ENCODE data around the gene ZNF282. TPM values are rescaled to one million over a fixed set of nuclear protein-coding genes. Genes with fewer than 3 reads are reported as not detected.

The ZNF282 gene
- total RNA-seq (2014; rRNA removed; shearing (Covaris generic); ENCODE audit: low replicate concordance) = 18.1 and 20.2 TPM in 2 replicates

GRCh38 chr7:149195180-149196150, at the start of gene ZNF282:
Gene ZNF282, plus strand, starts transcription at chr7:149195546. Its CDS starts 44 bp downstream, at chr7:149195590.
- in situ Hi-C loops (cut with HindIII; ENCODE audit: low pct_unique_long_range_greater_than_20kb, low sequenced_read_pairs) = no loop called here
- DNase-seq (ENCODE audit: low read depth) = peak; percentile 92

DNA sequence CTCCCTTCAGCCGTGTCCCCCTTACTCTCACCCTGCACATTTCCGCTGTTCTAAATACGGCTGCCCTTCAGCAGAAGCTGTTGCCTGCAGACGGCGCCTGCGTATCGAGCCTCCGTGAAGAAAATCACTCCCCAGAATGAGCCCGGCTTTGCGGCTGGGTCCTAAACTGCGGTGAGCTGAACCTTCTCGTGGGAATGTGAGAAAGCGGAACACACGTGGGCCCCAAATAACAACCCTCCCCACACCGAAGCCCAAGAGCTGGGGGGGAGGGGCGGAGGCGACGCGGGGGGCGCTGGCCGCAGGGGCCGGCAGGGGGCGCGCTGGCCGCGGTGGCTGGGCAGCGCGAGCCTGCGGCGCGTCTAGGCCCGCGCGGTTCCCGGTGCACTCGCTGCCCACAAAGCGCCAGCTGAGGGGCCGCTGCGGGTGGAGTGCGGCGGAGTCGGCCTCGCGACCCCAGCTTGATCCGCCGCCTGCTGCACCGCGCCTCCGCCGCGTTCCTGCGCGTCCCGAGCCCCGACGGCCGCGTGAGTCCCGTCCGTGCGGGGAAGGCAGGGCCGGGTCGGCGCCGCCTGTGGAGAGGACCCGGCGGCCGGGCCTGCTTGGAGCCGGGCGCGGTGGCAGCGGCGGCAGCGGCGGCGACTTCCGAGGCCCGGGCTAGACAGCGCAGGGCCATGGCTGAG, 48.1 kb upstream of the ZNF282 start, which contains the start of gene ZNF398:
ZNF398 (plus strand) TSS at position 382 of the 680 bp plus-strand sequence; CDS start at position 672, 290 bp downstream.
- in situ Hi-C loops (cut with HindIII; ENCODE audit: low pct_unique_long_range_greater_than_20kb, low sequenced_read_pairs) = no loop called here
- peak; percentile 75 for DNase-seq (ENCODE audit: low read depth)

DNA sequence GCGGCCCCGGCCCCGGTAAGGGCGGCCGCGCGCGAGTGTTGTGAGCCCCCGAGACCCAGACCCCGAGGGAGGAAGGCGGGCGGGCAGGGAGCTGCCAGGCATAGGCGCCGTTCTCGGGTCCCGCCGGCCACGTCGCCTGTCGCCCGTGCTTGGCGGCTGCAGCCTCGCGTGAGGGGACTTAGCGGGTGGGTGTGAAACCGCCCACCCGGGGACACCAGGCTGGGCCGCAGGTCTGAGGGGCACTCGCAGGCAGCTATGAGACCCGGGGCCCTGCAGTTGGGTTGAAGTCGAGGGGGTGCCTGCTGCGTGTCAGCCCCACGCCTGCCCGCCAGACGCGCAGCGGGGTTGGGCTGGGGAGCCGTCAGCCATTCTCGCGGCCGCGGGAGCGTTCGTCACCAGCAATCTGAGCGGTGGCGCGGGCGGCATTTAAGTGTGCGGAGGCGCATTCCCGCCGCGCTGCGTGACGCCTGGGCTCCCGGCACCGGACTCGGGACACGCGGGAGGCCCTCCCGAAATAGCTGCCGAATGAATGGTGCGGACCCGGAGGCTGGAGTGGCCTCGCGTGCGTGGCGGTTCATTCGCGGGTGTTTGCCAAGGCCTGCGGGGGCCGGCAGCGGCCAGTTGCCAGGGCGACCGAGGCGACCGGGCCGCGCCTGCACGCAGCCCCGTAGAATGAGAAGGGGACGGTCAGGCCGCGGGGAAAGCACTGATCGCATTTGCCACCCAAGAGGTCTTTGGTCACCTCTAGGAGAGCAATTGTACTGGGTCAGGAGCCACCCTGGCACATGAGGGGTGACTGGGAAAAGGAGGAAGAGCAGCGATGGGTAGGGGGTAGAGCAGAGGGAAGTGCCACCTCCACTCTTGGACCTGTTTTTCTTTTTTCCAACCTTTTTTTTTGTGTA, 47.3 kb upstream of the ZNF282 start:
- peak; percentile 52 for DNase-seq (ENCODE audit: low read depth)
- in situ Hi-C loops (cut with HindIII; ENCODE audit: low pct_unique_long_range_greater_than_20kb, low sequenced_read_pairs) = no loop called here

DNA sequence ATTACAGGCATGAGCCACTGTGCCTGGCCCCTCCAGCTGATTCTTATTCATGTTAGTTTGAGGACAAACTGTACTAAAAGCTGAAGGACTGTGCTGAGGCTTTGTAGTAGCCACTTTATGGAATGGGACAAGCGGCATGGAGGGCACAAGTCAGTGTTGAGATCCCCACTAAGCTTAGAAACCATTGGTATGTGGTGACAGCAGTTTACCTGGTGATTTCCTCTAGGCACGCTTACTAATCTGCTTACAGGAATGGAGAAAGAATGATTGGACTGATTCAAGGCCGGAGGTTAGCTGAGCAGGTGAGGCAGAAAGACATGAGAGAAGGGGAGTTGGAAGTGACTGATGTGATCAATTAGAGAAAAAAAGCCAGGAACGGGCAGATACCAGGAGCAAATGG, 44.4 kb upstream of the ZNF282 start:
- in situ Hi-C loops (cut with HindIII; ENCODE audit: low pct_unique_long_range_greater_than_20kb, low sequenced_read_pairs) = no loop called here
- no peak for DNase-seq (ENCODE audit: low read depth)

DNA sequence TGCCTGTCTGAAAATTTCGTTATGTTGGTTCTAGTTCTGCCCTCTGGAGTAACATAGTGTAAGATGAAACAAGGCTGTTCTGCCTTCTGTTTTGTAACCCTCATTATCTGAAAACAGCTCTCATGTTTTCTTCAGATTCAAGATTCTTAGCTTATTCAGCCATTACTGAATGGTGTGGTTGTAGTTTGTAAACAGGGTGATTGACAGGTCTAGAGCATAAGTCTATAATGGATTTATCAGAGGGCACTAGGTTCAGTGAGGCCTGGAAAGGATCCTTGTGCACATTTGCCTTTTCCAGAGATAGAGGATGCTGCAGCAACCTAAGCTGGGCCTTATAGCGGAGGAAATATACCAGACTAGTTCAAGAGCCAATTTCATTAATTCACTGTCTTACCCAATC, 42.0 kb upstream of the ZNF282 start:
- DNase-seq (ENCODE audit: low read depth) = no peak
- in situ Hi-C loops (cut with HindIII; ENCODE audit: low pct_unique_long_range_greater_than_20kb, low sequenced_read_pairs) = no loop called here

DNA sequence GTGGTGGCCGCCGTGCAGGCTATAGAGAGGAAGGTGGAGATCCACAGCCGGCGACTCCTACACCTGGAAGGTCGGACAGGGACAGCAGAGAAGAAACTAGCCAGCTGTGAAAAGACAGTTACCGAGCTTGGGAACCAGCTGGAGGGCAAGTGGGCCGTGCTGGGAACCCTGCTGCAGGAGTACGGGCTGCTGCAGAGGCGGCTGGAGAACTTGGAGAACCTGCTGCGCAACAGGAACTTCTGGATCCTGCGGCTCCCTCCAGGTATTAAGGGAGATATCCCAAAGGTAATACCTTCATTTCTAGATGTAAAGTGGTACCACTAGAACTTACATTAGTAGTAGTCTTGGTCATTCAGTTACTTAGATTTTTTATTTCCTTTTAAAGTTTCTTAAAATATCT, 41.3 kb upstream of the ZNF282 start:
- DNase-seq (ENCODE audit: low read depth) = no peak
- in situ Hi-C loops (cut with HindIII; ENCODE audit: low pct_unique_long_range_greater_than_20kb, low sequenced_read_pairs) = no loop called here

DNA sequence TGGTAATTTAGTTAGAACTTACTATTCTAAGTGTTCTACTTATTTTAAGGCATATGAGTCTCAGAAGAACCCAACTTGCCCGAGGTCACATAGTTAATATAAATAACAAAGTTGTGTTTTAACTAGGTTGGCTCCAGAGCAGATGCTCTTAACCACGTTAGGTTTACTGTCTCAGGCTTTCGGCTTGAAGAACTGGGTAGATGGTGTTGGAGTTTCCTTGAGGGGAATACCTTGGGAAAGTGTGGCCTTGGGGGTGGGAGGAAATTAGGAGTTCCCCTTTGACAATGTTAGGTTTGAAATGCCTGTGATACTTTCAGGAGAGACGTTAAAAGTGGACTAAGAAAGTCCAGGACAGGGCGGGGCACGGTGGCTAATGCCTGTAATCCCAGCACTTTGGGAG, 38.4 kb upstream of the ZNF282 start:
- in situ Hi-C loops (cut with HindIII; ENCODE audit: low pct_unique_long_range_greater_than_20kb, low sequenced_read_pairs) = no loop called here
- no peak for DNase-seq (ENCODE audit: low read depth)

DNA sequence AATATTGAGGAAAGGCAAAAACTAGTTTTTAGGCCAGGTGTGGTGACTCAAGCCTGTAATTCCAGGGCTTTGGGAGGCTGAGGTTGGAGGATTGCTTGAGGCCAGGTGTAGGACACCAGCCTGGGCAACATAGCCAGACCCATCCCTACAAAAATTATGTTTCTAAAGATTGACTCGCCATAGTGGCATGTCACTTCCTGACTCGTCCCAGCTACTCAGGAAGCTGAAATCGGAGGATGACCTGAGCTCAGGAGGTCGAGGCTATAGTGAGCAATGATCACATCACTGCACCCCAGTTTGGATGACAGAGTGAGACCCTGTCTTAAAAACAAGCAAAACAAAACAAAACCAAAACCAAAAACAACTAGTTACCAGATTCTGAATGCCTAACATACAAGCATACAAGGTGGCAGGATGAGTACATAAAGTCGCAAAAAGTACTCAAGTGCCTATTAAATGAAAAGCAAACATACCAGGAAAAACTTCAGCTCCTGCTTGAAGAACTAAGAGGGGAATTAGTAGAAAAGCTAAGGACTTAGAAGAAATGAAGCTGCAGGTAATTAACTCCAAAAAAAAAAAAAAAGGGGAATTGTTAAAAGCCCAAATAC, 34.0 kb upstream of the ZNF282 start:
- in situ Hi-C loops (cut with HindIII; ENCODE audit: low pct_unique_long_range_greater_than_20kb, low sequenced_read_pairs) = no loop called here

GRCh38 chr7:149166142-149166541, 29.2 kb upstream of the ZNF282 start:
- in situ Hi-C loops (cut with HindIII; ENCODE audit: low pct_unique_long_range_greater_than_20kb, low sequenced_read_pairs) = no loop called here

More for the DNA sequence above, 34.0 kb upstream of the ZNF282 start:
- no peak for DNase-seq (ENCODE audit: low read depth)

GRCh38 chr7:149166630-149167352, 28.6 kb upstream of the ZNF282 start:
- in situ Hi-C loops (cut with HindIII; ENCODE audit: low pct_unique_long_range_greater_than_20kb, low sequenced_read_pairs) = no loop called here
- no peak for DNase-seq (ENCODE audit: low read depth)

More at GRCh38 chr7:149166142-149166541, 29.2 kb upstream of the ZNF282 start:
- no peak for DNase-seq (ENCODE audit: low read depth)

DNA sequence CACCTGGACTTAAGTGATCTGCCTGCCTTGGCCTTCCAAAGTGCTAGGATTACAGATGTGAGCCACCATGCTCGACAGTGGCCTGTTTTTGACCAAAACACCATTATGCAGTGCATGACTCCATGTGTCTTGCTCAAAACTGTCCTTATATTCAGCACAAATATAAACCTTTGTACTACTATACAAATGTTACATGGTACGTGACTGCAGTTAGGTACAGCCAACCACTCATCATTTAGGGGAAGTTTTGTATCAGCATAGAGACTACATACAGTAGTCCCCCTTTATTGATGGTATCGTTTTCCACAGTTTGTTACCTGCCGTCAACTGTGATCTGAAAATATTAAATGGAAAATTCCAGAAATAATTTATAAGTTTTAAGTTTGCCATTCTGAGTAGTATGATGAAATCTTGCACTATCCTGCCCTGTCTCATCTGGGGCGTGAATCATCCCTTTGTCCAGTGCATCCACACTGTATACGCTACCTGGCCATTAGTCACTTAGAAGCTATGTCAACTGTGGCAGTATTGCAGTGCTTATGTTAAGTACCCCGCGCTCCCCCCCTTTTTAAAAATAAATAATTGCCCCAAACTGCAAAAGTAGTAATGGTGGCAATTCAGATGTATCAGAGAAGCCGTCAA, 23.3 kb upstream of the ZNF282 start:
- DNase-seq (ENCODE audit: low read depth) = peak; percentile 76
- in situ Hi-C loops (cut with HindIII; ENCODE audit: low pct_unique_long_range_greater_than_20kb, low sequenced_read_pairs) = no loop called here

DNA sequence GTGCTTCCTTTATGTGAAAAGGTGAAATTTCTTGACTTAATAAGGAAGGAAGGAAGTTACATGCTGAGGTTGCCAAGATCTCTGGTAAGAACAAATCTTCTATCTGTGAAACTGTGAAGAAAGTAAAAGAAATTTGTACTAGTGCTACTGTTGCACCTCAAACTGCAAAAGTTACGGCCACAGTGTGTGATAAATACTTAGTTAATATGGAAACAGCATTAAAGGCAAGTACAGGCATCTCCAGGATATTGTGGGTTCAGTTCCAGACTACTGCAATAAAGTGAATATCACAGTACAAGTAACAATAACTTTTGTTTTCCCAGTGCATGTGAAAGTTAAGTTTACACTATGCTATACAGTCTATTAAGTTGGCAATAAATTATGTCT, 22.8 kb upstream of the ZNF282 start:
- DNase-seq (ENCODE audit: low read depth) = no peak
- in situ Hi-C loops (cut with HindIII; ENCODE audit: low pct_unique_long_range_greater_than_20kb, low sequenced_read_pairs) = no loop called here

DNA sequence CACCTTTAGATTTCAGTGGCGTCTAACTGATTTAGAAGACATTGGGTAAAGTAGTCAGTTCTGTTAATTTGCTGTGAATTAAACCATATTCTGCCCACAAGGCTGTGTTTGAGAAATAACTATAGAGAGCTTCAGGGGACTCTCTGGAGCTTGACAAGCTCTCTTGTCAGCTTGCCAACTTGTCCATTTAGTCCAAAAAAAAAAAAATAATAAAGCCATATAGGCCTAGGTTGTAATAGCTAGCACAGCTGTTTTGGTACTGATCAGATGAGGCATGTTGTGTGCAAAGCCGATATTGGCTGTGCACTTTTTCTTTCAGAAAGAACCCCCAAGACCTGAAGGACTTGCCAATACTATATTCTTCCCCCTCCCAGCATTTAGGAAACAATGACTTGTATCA, 20.2 kb upstream of the ZNF282 start:
- no peak for DNase-seq (ENCODE audit: low read depth)
- in situ Hi-C loops (cut with HindIII; ENCODE audit: low pct_unique_long_range_greater_than_20kb, low sequenced_read_pairs) = no loop called here

GRCh38 chr7:149179241-149179640, 16.1 kb upstream of the ZNF282 start:
- in situ Hi-C loops (cut with HindIII; ENCODE audit: low pct_unique_long_range_greater_than_20kb, low sequenced_read_pairs) = no loop called here
- no peak for DNase-seq (ENCODE audit: low read depth)

- DNase-seq (ENCODE audit: low read depth) = no peak
- in situ Hi-C loops (cut with HindIII; ENCODE audit: low pct_unique_long_range_greater_than_20kb, low sequenced_read_pairs) = no loop called here
Measured at GRCh38 chr7:149180722-149181449, 14.5 kb upstream of the ZNF282 start.

GRCh38 chr7:149181450-149181790, 13.9 kb upstream of the ZNF282 start:
- in situ Hi-C loops (cut with HindIII; ENCODE audit: low pct_unique_long_range_greater_than_20kb, low sequenced_read_pairs) = no loop called here
- no peak for DNase-seq (ENCODE audit: low read depth)
